HG02763 (cell line): ENCODE measurements around the gene ZNF444.
"Not testable (repeated sequence)": the region's sequence is repeated elsewhere in the genome, so short reads cannot be mapped to it uniquely, and the experiment has no call there.

Experiments used
- ATAC-seq: cut with Tn5 transposase; IDR thresholded peaks from one replicate; pipeline ENCODE4 v1.9.1; 2021; ENCODE audit warnings: mild to moderate bottlenecking, moderate library complexity; ENCODE audit not compliant: unreplicated experiment

ZNF444 gene

GRCh38 chr19:56175861-56176307 is 34.8 kb downstream of the ZNF444 start, which contains the start of gene GALP:
Gene GALP (plus strand): TSS chr19:56176008. CDS start chr19:56177109, 1,101 bp downstream.
- not testable (repeated sequence) for ATAC-seq

GRCh38 chr19:56176310-56176709 is 35.2 kb downstream of the ZNF444 start:
- not testable (repeated sequence) for ATAC-seq

GRCh38 chr19:56176881-56177280 is 35.8 kb downstream of the ZNF444 start:
- no peak for ATAC-seq

GRCh38 chr19:56177564-56178243 is 36.6 kb downstream of the ZNF444 start:
- no peak for ATAC-seq

GRCh38 chr19:56189785-56190184 is 48.7 kb downstream of the ZNF444 start:
- ATAC-seq, result no peak

GRCh38 chr19:56191115-56191514 is 50.0 kb downstream of the ZNF444 start:
- ATAC-seq, result no peak

- ATAC-seq, result no peak
Measured at GRCh38 chr19:56191711-56192110, 50.6 kb downstream of the ZNF444 start.

- no peak for ATAC-seq
Measured at GRCh38 chr19:56193981-56194640, 53.0 kb downstream of the ZNF444 start.

GRCh38 chr19:56197646-56198045 is 56.6 kb downstream of the ZNF444 start, which contains the start of gene ZSCAN5B:
Gene ZSCAN5B (minus strand): TSS chr19:56197783. CDS start chr19:56193052, 4,731 bp downstream.
- ATAC-seq, result not testable (repeated sequence)

GRCh38 chr19:56199687-56200086 is 58.6 kb downstream of the ZNF444 start:
- ATAC-seq, result no peak

- ATAC-seq, result no peak
Measured at GRCh38 chr19:56201973-56202372, 60.9 kb downstream of the ZNF444 start, which contains the start of gene ZSCAN5C. Gene ZSCAN5C (plus strand): TSS chr19:56202273. CDS start chr19:56205914, 3,641 bp downstream.

GRCh38 chr19:56207581-56207980 is 66.5 kb downstream of the ZNF444 start:
- ATAC-seq, result not testable (repeated sequence)

GRCh38 chr19:56209091-56209490 is 68.0 kb downstream of the ZNF444 start:
- no peak for ATAC-seq

GRCh38 chr19:56210036-56210435 is 68.9 kb downstream of the ZNF444 start:
- not testable (repeated sequence) for ATAC-seq
